Stimulated activated naive CD8-positive, alpha-beta T cell treated with anti-CD3 and anti-CD28 coated beads, Interleukin-15, amount 100 ng/mL, for 72 hours (primary cell): ENCODE data around the gene MAPT.

Source experiments
- ATAC-seq: fragments of 150-1000 bp; cut with Tn5 transposase; 2 replicates; pipeline ENCODE4 v1.10.0; 2021; ENCODE audit warnings: mild to moderate bottlenecking, moderate library complexity
- DNase-seq, 2 donors: peaks; one replicate each; pipeline ENCODE4 v3.0.0; 2021 to 2022
- H3K27ac Mint-ChIP-seq, 2 donors: one replicate each; pipeline ENCODE4 v1.8.0; 2022; ENCODE audit warnings: mild to moderate bottlenecking in 2 of 2, mixed read lengths in 2 of 2, moderate library complexity in 2 of 2
- H3K27me3 Mint-ChIP-seq: one replicate; pipeline ENCODE4 v1.8.0; 2022; ENCODE audit warnings: mixed read lengths
- H3K4me1 Mint-ChIP-seq: one replicate; pipeline ENCODE4 v1.8.0; 2022; ENCODE audit warnings: mild to moderate bottlenecking, mixed read lengths
- H3K4me3 Mint-ChIP-seq, 2 donors: one replicate each; pipeline ENCODE4 v1.8.0; 2022; ENCODE audit warnings: mild to moderate bottlenecking in 2 of 2, mixed read lengths in 2 of 2, moderate library complexity in 1 of 2
- H3K9me3 Mint-ChIP-seq, 2 donors: one replicate each; pipeline ENCODE4 v1.8.0; 2022; ENCODE audit warnings: mixed read lengths in 2 of 2

The MAPT gene

GRCh38 chr17:45985447-45985846 is 91.1 kb downstream of the MAPT start:
- H3K27me3 Mint-ChIP-seq, result no peaks in the 10 kb centered on the region
- ATAC-seq (no peak), DNase-seq (no peak)
- no peaks in the 10 kb centered on the region for H3K9me3 Mint-ChIP-seq
- no peaks in the 10 kb centered on the region for H3K4me1 Mint-ChIP-seq
- H3K27ac Mint-ChIP-seq, result no peak overlapping the region
- no peak overlapping the region for H3K4me3 Mint-ChIP-seq

GRCh38 chr17:45986056-45986455 is 91.7 kb downstream of the MAPT start:
- Mint-ChIP-seq H3K4me3 (no peak overlapping the region), H3K27ac (no peak overlapping the region), H3K27me3 (no peaks in the 10 kb centered on the region), H3K4me1 (no peaks in the 10 kb centered on the region), H3K9me3 (no peaks in the 10 kb centered on the region)
- ATAC-seq (no peak), DNase-seq (no peak)

- H3K4me3 Mint-ChIP-seq, result no peak overlapping the region
- H3K9me3 Mint-ChIP-seq, result no peaks in the 10 kb centered on the region
- DNase-seq (no peak), ATAC-seq (no peak)
- no peaks in the 10 kb centered on the region for H3K27me3 Mint-ChIP-seq
- no peak overlapping the region for H3K27ac Mint-ChIP-seq
- H3K4me1 Mint-ChIP-seq, result no peaks in the 10 kb centered on the region
These were observed 93.4 kb downstream of the MAPT start for GRCh38 chr17:45987706-45988105.

GRCh38 chr17:45989759-45990158 is 95.4 kb downstream of the MAPT start:
- Mint-ChIP-seq H3K27ac (peak overlapping the region in 1 of 2 donors; percentile 54), H3K4me1 (no peaks in the 10 kb centered on the region), H3K9me3 (no peaks in the 10 kb centered on the region), H3K27me3 (no peaks in the 10 kb centered on the region), H3K4me3 (no peak overlapping the region)
- ATAC-seq (no peak), DNase-seq (no peak)

- Mint-ChIP-seq H3K4me1 (no peaks in the 10 kb centered on the region), H3K4me3 (no peak overlapping the region), H3K9me3 (no peaks in the 10 kb centered on the region), H3K27ac (no peak overlapping the region), H3K27me3 (no peaks in the 10 kb centered on the region)
- ATAC-seq (no peak), DNase-seq (no peak)
These were observed 96.5 kb downstream of the MAPT start for GRCh38 chr17:45990886-45991285.

- Mint-ChIP-seq H3K27me3 (no peaks in the 10 kb centered on the region), H3K9me3 (no peaks in the 10 kb centered on the region), H3K27ac (no peak overlapping the region), H3K4me1 (no peaks in the 10 kb centered on the region), H3K4me3 (no peak overlapping the region)
- no peak for ATAC-seq
- no peak for DNase-seq
These were observed 97.0 kb downstream of the MAPT start for GRCh38 chr17:45991341-45991740.

- H3K4me3 Mint-ChIP-seq, result no peak overlapping the region
- DNase-seq, result no peak
- ATAC-seq, result no peak
These were observed 97.8 kb downstream of the MAPT start for GRCh38 chr17:45992175-45992574.

GRCh38 chr17:45992904-45993303 is 98.5 kb downstream of the MAPT start:
- DNase-seq (no peak), ATAC-seq (no peak)
- no peak overlapping the region for H3K27ac Mint-ChIP-seq
- no peaks in the 10 kb centered on the region for H3K27me3 Mint-ChIP-seq
- H3K4me1 Mint-ChIP-seq, result no peaks in the 10 kb centered on the region
- H3K9me3 Mint-ChIP-seq, result no peaks in the 10 kb centered on the region
- no peak overlapping the region for H3K4me3 Mint-ChIP-seq

More at GRCh38 chr17:45992175-45992574, 97.8 kb downstream of the MAPT start:
- Mint-ChIP-seq H3K27me3 (no peaks in the 10 kb centered on the region), H3K4me1 (no peaks in the 10 kb centered on the region), H3K27ac (peak overlapping the region in 1 of 2 donors; percentile 27), H3K9me3 (no peaks in the 10 kb centered on the region)

- H3K9me3 Mint-ChIP-seq, result no peaks in the 10 kb centered on the region
- DNase-seq (no peak), ATAC-seq (no peak)
- H3K27me3 Mint-ChIP-seq, result no peaks in the 10 kb centered on the region
- no peak overlapping the region for H3K4me3 Mint-ChIP-seq
- no peak overlapping the region for H3K27ac Mint-ChIP-seq
- H3K4me1 Mint-ChIP-seq, result no peaks in the 10 kb centered on the region
These were observed 99.7 kb downstream of the MAPT start for GRCh38 chr17:45993962-45994627.

- H3K4me1 Mint-ChIP-seq, result no peaks in the 10 kb centered on the region
- no peak overlapping the region for H3K27ac Mint-ChIP-seq
- H3K4me3 Mint-ChIP-seq, result no peak overlapping the region
- no peaks in the 10 kb centered on the region for H3K9me3 Mint-ChIP-seq
- DNase-seq (no peak), ATAC-seq (no peak)
- no peaks in the 10 kb centered on the region for H3K27me3 Mint-ChIP-seq
These were observed 100.6 kb downstream of the MAPT start for GRCh38 chr17:45994987-45995386.

- DNase-seq, result no peak
- Mint-ChIP-seq H3K27ac (peak overlapping the region in 1 of 2 donors; percentile 50), H3K27me3 (no peaks in the 10 kb centered on the region), H3K4me3 (no peak overlapping the region), H3K9me3 (no peaks in the 10 kb centered on the region), H3K4me1 (no peaks in the 10 kb centered on the region)
- no peak for ATAC-seq
These were observed 101.4 kb downstream of the MAPT start for GRCh38 chr17:45995627-45996270.

- Mint-ChIP-seq H3K9me3 (no peaks in the 10 kb centered on the region), H3K27me3 (no peaks in the 10 kb centered on the region), H3K4me1 (no peaks in the 10 kb centered on the region), H3K4me3 (no peak overlapping the region), H3K27ac (no peak overlapping the region)
- peak; percentile 42 for ATAC-seq
- no peak for DNase-seq
These were observed 102.1 kb downstream of the MAPT start for GRCh38 chr17:45996282-45996937.

- Mint-ChIP-seq H3K27me3 (no peaks in the 10 kb centered on the region), H3K4me3 (no peak overlapping the region), H3K9me3 (no peaks in the 10 kb centered on the region), H3K27ac (peak overlapping the region in 1 of 2 donors; percentile 40), H3K4me1 (no peaks in the 10 kb centered on the region)
- no peak for DNase-seq
- ATAC-seq, result no peak
These were observed 102.8 kb downstream of the MAPT start for GRCh38 chr17:45997166-45997565.

- Mint-ChIP-seq H3K9me3 (no peaks in the 10 kb centered on the region), H3K4me1 (no peaks in the 10 kb centered on the region), H3K27ac (no peak overlapping the region), H3K4me3 (no peak overlapping the region), H3K27me3 (no peaks in the 10 kb centered on the region)
- ATAC-seq, result no peak
- no peak for DNase-seq
These were observed 103.3 kb downstream of the MAPT start for GRCh38 chr17:45997624-45998023.

- Mint-ChIP-seq H3K27me3 (no peaks in the 10 kb centered on the region), H3K27ac (no peak within 1 kb of the TSS), H3K4me3 (no peak within 1 kb of the TSS), H3K9me3 (no peaks in the 10 kb centered on the region), H3K4me1 (no peaks in the 10 kb centered on the region)
- DNase-seq, result no peak
- ATAC-seq, result no peak
These were observed 104.9 kb downstream of the MAPT start, which contains the start of gene STH for GRCh38 chr17:45998987-45999899. Gene STH, plus strand, starts transcription at chr17:45999250. Its CDS starts 30 bp downstream, at chr17:45999280.
